Skeletal muscle satellite cell (primary cell): ENCODE measurements around the gene PRPF39. TPM values are rescaled to one million over a fixed set of nuclear protein-coding genes. Genes with fewer than 3 reads are reported as not detected.
"Not testable (repeated sequence)": the region's sequence is repeated elsewhere in the genome, so short reads cannot be mapped to it uniquely, and the experiment has no call there.

Source experiments
- H3K27me3 ChIP-seq: 2 replicates; pipeline ENCODE4 v1.7.0; 2013; ENCODE audit warnings: low read length; ENCODE audit not compliant: control insufficient read depth, insufficient read depth
- H3K36me3 ChIP-seq: 2 replicates; pipeline ENCODE4 v1.7.0; 2013; ENCODE audit warnings: mild to moderate bottlenecking, control low read depth, low read length; ENCODE audit not compliant: insufficient read depth
- H3K4me1 ChIP-seq: 2 replicates; pipeline ENCODE4 v1.7.0; 2013; ENCODE audit warnings: low read length; ENCODE audit not compliant: control insufficient read depth, insufficient read depth
- H3K4me2 ChIP-seq: 2 replicates; pipeline ENCODE4 v1.7.0; 2013; ENCODE audit warnings: mild to moderate bottlenecking, low read length
- H3K4me3 ChIP-seq: 2 replicates; pipeline ENCODE4 v1.7.0; 2013; ENCODE audit warnings: low read length
- H3K9ac ChIP-seq: 2 replicates; pipeline ENCODE4 v1.7.0; 2013; ENCODE audit warnings: mild to moderate bottlenecking, low read depth, low read length, moderate library complexity
- H3K9me3 ChIP-seq: replicated peaks from 2 replicates; pipeline ENCODE4 v1.7.0; 2013; ENCODE audit warnings: mild to moderate bottlenecking, control low read depth, low read length
- small RNA-seq: library from RNA; depleted of rRNA; stranded (forward); fragments of <200 nt; gene quantifications from one replicate; pipeline ENCODE3, GENCODE V24; 2012

Gene PRPF39

DNA sequence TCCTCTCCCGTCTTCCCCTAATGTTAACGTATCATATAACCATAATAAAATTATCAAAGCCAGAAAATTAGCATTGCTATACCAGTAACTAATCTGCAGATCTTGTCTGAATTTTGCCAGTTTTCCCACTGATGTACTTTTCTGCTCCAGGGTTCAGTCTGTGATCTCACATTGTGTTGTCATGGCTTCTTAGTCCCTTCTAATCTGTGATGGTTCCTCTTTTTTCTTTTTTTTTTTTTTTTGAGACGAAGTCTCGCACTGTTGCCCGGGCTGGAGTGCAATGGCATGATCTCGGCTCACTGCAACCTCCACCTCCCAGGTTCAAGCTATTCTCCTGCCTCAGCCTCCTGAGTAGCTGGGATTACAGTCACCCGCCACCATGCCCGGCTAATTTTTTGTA lies 58.2 kb downstream of the PRPF39 start:
- H3K4me3 ChIP-seq, H3K9me3 ChIP-seq, H3K4me2 ChIP-seq, H3K36me3 ChIP-seq, H3K27me3 ChIP-seq, H3K9ac ChIP-seq: not testable (repeated sequence)
- peaks cover 11% of the 10 kb centered on the region for H3K4me1 ChIP-seq

DNA sequence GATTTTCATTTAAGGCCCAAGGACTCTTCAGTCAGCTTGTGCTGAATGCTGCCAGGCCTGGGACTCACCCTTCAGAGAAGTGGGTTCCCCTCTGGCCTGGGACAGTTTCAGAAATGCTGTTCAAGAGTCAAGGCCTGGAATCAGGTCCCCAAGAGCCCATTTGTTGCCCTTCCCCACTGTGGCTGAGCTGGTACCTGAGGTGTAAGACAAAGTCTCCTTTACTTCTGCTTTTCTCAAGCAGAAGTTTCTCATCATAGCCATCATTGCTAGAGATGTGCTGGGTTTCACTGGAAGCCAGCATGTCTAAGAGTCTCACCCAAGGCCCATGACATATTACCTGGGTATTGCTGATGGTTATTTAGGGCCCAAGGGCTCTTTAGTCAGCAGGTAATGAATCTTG lies 60.7 kb downstream of the PRPF39 start:
- no peaks in the 10 kb centered on the region for H3K4me1 ChIP-seq
- H3K9ac ChIP-seq: no peak overlapping the region
- H3K27me3 ChIP-seq: no peaks in the 10 kb centered on the region
- no peaks in the 10 kb centered on the region for H3K36me3 ChIP-seq
- H3K4me3 ChIP-seq: no peak overlapping the region
- no peak overlapping the region for H3K4me2 ChIP-seq
- H3K9me3 ChIP-seq: no peaks in the 10 kb centered on the region

DNA sequence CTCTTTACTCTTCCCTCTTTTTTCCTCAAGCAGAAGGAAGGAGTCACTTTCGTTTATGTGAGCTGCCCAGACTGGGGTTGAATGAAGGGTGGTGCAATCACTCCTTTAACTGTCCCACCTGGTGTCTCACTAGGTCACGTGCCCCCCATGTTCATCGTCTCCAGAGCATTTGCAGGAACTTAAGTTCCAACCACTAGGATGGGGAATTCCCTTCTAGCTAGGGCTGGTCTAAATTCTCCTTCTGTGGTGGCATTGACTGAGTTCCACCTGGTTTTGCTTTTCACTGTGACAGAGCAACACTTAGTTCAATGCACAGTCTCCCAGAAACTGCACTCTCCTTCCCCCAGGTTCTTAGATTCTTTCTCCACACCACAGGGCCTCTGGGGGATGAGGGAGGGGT lies 61.3 kb downstream of the PRPF39 start:
- Histone ChIP-seq H3K9ac (no peak overlapping the region), H3K4me1 (no peaks in the 10 kb centered on the region), H3K9me3 (no peaks in the 10 kb centered on the region), H3K4me2 (no peak overlapping the region), H3K27me3 (no peaks in the 10 kb centered on the region), H3K4me3 (no peak overlapping the region), H3K36me3 (no peaks in the 10 kb centered on the region)

DNA sequence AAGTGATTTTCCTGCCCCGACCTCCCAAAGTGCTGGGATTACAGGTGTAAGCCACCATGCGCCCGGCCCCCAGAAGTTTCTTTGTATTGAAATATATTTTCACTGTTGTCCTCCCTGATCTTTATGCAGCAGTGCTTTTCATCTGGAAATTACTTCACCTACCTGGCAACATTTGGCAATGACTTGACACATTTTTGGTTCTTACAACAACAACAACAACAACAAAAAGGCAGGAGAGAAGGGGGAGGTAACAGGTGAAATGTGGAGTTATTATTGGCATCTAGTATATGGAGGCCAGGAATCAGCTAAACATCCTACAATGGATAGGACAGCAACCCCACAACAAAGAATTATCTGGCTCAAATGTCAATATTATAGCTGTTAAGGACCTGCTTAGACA lies 65.7 kb downstream of the PRPF39 start:
- Histone ChIP-seq H3K4me1 (no peaks in the 10 kb centered on the region), H3K4me3 (no peak overlapping the region), H3K27me3 (no peaks in the 10 kb centered on the region), H3K4me2 (no peak overlapping the region), H3K36me3 (no peaks in the 10 kb centered on the region), H3K9me3 (no peaks in the 10 kb centered on the region), H3K9ac (no peak overlapping the region)

DNA sequence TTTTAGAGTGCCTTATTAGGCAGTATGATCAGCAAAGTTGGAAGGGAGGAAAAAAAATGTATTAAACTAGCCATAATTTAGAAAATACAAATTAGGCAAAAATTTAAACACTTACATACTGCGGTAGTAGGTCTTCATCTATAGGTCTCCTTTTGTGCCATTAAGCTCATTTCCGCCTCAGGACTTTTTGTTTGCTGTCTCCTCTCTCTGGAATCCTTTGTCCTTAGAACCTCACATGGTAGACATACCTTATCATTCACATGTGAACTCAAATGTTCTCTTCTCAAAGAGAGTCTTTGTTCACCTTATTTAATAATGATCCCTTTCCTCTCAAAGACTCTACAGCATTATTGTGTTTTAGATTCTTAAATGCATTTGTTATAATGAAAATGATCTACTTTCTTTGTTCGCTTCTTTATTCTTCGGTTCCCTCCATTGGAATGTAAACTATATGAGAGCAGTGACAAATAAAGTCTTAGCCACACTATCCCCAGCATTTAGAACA lies 66.5 kb downstream of the PRPF39 start:
- Histone ChIP-seq H3K27me3 (no peaks in the 10 kb centered on the region), H3K4me1 (no peaks in the 10 kb centered on the region), H3K36me3 (no peaks in the 10 kb centered on the region), H3K9ac (no peak overlapping the region), H3K9me3 (no peaks in the 10 kb centered on the region), H3K4me3 (no peak overlapping the region), H3K4me2 (no peak overlapping the region)

DNA sequence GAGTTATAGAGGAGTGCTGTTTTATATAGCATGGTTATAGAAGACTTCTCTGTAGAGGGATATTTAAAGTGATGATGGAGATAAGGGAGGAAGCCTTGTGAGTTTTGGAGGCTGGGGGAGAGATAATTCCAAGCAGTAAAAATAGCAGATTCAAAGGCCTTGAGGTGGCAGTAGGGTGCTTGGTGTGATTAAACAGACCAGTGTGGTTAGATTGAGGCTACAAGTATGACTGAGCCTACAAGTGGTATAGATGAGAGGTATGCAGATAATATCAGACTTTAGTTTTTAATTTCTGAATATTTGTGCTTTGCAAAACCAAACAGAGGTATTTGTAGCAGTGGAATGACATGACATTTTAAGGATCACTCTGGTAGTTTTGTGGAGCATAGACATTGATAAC lies 72.2 kb downstream of the PRPF39 start:
- H3K9ac ChIP-seq: no peak overlapping the region
- H3K4me3 ChIP-seq: no peak overlapping the region
- H3K4me2 ChIP-seq: no peak overlapping the region

More for the DNA sequence above, 72.2 kb downstream of the PRPF39 start:
- no peaks in the 10 kb centered on the region for H3K4me1 ChIP-seq
- H3K9me3 ChIP-seq: no peaks in the 10 kb centered on the region
- no peaks in the 10 kb centered on the region for H3K36me3 ChIP-seq
- no peaks in the 10 kb centered on the region for H3K27me3 ChIP-seq

Small RNAs within 50 kb of the gene (small RNA-seq; reads per million reads assigned to genes)
- not detected for gene RF00151
- 16,668 reads per million, percentile 100 among the genes with 10 or more reads in this experiment for gene SNORD127
